DMS114 treated with DMSO at 0.1 percent for 48 hours (cell line): ENCODE results near the gene RGS10.
"Not testable (repeated sequence)": the region's sequence is repeated elsewhere in the genome, so short reads cannot be mapped to it uniquely, and the experiment has no call there.

ENCODE experiments used
- DNase-seq: peaks from one replicate; lab custom pipeline; 2025; ENCODE audit not compliant: unreplicated experiment; lab: John Stamatoyannopoulos, UW

RGS10 gene

DNA sequence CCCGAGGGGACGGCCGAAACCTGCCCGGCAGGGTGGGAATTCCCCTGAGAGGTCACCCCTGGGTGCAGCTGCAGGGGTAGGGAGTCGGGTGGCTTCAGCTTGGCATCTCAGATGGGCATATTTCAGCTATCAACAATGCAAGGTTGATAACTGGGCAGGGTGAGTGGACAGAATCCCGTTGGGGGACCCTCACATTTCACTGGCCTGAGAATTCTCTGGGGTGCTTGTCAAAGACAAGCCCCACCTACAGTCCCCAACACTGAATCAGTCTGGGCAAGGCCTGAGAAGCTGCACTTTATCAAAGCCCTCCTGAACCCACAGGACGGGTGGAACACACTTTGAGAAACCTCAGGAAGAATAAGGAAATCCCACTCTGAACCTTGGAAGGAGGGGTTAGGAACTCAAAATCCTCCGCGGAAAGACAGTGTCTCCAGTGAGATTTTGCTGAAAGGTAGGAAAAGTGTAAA is 3.1 kb downstream of the RGS10 start:
- DNase-seq, result no peak

DNA sequence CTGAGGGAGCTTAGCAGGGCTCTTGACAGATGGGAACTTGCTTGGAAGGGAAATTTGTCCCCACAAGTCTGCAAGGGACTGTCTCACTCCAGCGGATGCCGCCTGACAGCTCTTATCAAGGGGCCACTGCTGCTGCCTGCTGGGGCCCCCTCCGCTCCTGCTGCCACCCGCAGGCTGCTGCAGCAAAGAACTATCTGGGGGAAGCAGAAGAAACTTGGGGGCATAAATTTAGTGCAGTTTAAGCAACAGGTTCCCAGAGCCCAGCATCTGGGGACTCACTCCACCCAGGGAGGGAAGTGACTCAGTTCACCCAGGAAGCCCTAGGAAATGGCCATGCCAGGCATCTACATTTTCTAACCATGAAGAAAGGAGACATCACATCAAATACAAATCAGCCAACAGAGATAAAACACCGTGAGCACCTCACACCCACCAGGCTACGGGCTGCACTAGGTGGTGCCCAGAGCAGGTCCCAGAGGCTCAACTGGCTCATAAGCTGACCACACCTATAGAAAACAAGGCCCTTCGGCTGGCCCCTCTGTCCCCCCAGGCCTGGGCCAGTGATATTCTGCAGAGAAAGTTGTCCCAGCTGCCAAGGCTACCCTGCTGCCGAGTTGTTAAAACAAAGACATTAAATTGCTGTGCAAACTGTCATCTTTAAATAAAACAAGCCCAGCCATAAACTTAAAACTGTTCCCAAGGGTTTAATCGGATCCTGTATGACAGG is 3.7 kb downstream of the RGS10 start:
- no peak for DNase-seq

DNA sequence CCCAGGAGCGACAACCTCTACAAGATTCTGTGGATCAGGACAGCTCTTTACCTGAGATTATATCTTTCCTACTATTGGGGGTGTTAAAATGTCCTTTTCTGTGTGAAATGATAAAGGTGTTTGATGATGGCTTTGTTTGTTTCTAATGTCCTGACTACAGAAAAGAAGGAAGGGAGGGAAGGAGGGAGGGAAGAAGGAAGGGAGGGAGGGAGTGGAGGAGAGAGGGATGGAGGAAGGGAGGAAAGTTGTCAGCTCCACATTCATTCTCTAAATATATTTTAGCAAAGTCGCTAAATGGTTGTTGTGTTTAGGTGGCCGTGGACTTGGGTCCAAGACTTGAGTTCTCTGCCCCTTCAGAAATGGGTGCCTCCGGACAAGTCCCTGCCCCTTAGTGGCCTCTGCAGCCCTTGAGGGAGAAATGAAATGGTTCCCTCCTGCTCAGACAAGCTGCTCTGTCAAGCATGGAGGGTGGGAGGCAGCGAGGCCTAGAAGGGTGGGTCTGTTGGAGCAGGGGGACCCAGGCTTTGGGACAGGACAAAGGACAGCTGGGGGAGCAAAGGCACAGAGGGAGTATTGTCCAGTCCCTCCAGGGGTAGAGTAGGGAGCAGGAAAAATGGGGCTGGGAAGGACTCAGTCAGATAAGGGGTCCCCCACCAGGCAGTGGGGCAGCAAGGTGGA is 4.4 kb downstream of the RGS10 start:
- DNase-seq, result no peak

DNA sequence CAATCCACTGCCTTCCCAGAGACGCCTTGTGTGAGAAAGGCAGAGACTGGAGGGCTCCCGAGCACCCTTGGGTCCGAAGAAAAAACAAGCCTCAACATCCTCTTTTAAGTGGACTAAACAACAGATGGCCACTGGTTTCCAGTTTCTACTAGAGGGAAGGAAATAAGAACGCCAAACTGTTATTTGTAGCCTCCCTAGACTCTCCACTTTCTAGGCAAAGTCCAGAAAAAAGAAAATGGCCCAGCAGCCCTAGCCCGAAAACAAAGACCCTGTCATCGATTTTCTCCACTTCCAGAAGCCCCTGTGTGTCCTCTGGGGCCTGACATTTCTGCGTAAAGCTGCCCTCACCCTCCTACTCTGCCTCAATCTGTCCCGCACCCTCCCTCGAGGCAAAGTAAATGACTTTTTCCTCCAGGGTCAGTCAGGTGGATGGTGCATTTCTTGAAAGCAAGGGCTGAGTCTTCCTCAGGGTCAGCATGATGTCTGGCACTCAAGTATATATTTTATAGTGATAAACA is 6.0 kb downstream of the RGS10 start:
- no peak for DNase-seq

DNA sequence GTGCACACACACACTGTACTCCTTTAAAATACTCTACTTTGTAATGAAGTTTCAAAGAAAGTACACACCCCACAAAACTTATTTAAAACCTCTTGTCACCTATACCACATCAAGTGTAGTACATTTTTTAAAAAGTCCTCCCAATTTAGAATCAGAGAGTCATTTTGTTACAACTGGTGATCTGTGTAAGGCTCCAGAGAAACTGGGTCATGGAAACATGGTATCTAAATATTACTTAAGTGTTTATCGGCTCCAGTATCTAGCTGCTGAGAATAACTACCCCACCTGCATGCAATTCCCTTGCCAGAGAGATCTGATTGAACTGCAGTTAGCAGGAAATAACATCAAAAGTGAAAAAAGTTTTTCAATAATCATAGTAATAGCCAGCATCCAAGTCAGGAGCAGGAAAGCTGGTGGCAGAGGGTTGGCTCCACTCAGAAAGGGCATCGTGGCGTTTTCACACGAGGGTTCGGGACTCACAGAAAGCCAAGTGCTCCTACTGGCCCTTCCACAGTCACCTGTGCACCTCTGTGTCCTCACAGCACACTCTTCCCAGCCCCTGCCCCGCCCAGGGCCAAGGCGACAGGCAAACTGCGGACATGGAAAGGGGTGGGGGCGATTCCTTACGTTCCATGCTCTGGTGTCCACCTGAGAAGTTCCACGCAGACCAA is 6.5 kb downstream of the RGS10 start:
- DNase-seq, result no peak

DNA sequence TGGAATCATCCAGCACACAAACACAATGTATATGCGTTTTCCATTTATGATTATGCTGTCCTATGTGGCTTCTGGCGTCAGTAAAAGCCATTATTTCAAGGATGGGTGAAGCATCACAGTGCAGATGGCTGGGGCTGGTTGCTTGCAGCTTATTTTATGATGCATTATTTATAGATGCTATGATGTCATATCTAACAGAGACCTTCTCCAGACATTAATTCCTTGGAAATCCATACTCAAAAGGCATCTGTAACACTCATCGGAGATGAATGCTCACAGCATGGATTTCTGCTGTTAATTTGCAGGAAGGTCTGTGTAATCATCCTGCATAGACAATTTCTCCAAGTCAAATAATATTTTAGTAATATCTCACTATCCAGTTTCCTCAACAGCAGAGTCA is 7.2 kb downstream of the RGS10 start:
- no peak for DNase-seq

DNA sequence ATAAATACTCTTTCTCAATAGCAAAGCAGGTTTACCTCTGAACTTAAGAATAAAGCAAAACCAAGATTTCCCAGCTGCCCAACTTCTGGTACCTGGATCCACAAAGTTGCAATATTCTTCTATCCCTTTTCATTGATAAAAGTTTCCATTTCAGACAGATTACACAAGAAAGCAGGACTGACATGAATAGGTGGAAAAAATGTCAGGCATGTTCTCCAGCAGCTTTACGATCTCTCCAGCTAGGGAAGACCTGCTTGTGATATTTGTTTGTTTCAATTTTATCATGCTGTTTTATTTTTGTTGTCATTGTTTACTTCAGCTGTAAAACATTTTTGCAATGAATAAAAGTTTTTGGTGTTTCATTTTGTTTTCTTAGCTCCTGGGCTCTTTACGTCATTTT is 9.0 kb downstream of the RGS10 start:
- no peak for DNase-seq

DNA sequence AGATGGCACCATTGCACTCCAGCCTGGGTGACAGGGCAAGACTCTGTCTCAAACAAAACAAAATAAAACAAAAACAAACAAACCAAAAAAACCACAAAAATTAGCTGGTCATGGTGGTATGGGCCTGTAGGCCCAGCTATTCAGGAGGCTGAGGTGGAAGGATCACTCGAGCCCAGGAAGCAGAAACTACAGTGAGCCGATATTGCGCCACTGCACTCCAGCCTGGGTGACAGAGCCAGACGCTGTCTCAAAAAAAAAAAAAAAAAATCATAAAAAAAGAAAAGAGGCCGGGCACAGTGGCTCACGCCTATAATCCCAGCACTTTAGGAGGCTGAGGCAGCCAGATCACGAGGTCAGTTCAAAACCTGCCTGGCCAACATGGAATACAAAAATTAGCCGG is 9.7 kb downstream of the RGS10 start:
- DNase-seq, result not testable (repeated sequence)

DNA sequence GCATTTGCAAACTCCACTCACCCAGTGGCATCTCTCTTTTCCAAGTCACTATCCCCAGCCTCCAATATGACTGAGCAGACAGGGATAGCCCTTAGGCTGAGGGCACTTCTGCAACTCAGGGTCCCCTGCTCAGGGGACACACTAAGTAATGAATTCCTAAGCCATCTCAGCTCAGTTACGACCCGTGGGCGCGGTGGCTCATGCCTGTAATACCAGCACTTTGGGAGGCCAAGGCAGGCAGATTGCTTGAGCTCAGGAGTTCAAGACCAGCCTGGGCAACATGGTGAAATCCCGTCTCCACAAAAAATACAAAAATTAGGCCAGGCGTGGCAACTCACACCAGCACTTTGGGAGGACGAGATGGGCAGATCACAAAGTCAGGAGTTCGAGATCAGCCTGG is 10.3 kb downstream of the RGS10 start:
- not testable (repeated sequence) for DNase-seq

DNA sequence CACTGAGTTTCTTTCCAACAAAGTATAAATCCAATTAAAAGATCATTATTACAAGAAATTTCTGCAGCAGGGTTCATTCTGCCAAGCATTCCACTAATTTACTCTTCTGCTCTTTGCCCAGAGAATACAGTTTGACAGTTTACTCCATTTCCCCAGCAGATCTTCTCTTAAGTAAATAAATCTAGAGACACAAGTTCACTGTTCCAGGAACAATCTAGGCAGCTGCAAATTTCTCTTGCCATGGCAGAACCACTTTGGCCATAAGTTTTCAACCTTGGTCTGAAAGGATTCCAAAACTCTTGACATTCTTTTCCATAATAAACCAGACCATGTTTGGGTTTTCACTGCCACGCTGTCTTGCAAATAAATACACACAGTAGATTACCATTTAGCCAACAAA is 11.5 kb downstream of the RGS10 start:
- no peak for DNase-seq

DNA sequence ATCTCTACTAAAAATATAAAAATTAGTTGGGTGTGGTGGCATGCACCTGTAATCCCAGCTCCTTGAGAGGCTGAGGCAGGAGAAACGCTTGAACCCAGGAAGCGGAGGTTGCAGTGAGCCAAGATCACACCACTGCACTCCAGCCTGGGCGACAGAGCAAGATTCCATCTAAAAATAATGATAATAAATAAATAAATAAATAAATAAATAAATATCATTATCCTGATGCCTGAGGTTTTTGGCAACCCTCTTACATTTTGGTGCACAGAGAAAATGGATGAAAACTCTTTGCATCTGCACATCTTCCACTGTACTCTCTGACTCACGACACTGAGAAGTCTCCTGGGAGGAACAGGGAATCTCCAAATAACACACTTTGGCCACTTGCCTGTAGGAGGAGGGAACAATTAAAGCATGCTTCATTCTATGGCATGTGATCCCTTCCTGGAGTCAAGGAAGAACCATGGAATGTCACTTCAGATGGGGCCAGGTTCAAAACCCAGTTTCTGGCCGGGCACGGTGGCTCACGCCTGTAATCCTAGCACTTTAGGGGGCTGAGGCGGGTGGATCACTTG is 13.8 kb downstream of the RGS10 start:
- DNase-seq, result not testable (repeated sequence)

DNA sequence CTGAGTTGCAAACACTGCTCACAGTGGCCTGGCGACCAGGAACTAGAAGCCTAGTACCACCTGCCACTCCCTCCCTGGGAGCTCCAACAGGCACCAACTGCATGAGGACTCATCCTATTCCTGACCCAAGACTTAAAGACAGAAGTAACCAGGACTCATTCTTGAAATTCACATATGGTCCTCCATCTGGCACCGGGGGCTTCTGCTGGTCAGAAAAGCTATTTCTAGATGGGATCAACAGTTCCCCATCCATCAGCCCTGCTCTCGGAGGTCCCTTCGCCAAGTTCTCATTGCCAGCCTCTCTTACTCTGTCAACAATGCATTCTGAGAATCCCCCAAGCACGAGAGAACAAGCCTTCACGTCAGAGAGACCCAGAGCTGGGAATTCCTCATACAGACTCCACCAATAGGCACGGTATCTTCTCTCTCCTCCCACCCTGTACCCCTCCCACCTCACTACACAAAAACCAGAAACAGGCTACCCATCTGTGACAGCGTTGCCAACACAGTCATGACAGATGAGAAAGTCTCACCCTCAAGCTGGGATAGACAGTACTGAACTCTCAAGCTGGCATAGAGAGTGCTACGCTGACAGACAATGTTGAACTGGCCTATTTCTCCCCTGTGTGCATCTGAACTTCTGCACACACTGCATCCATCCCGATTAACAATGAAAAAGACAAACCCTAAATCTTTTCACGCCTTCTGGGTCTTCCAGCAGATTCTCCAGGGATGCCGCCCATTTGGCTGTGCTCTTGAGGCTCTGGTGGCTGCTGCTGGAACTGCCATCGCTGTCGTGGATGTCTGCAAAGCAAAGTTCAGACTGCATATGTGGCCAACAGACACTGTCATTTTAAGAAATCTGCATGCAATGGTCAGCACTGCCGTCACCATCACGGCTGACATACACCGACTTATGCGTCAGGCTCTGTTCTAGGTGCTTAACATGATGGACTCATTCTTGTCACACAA is 15.6 kb downstream of the RGS10 start:
- no peak for DNase-seq

DNA sequence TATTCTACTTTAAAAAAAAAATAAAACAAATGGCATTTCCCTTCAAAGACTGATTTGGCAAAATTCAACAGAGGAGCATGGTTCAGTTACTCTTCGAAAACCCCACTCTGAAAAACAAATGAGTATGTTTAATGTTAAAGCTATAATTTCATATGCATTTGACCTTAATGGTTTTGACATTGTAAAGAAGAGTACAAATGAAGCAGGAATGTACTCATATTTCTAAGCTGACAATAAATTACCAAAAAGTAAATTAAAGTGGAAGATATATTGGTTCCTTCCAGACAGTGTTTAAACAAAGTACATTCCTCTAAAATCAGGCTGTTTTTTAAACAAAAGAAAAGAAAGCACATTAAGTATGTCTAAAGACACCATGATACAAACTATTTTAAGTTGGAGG is 16.4 kb downstream of the RGS10 start:
- DNase-seq, result no peak

DNA sequence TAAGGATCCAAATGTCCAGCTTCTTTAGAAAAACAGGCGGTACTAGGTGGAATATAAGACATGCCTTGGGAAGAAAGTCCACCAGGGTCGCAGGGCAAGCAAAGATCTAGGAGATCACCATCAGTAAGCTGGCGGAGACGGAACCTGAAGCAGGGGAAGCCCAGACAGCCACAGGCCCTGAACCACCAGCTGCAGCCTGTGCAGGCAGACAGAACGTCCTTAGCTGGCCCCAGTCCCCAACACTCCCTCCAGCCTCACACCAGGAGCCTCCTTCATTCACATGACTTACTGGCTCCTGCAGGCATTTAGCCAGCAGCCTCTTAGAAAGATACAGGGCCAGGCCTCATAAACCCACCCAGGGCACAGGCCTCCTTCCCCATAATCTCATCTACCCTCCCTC is 17.4 kb downstream of the RGS10 start:
- no peak for DNase-seq

DNA sequence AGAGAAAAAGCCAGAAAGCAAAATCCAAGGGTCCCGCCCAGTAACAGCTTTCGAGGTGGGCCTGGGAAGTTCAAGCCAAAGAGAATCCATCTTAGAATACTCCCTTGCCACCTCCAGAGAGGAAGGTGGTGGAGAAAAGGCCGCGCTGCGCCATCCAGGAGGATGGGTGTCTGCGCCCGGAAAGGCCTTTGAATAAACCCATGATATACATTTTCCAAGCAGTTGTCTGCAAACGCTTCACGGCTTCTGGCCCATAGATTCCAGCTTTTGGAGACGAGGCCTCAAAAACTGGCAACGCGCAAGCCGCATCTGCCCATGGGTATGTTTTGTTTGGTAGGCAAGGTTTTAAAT is 17.8 kb downstream of the RGS10 start:
- DNase-seq, result no peak

DNA sequence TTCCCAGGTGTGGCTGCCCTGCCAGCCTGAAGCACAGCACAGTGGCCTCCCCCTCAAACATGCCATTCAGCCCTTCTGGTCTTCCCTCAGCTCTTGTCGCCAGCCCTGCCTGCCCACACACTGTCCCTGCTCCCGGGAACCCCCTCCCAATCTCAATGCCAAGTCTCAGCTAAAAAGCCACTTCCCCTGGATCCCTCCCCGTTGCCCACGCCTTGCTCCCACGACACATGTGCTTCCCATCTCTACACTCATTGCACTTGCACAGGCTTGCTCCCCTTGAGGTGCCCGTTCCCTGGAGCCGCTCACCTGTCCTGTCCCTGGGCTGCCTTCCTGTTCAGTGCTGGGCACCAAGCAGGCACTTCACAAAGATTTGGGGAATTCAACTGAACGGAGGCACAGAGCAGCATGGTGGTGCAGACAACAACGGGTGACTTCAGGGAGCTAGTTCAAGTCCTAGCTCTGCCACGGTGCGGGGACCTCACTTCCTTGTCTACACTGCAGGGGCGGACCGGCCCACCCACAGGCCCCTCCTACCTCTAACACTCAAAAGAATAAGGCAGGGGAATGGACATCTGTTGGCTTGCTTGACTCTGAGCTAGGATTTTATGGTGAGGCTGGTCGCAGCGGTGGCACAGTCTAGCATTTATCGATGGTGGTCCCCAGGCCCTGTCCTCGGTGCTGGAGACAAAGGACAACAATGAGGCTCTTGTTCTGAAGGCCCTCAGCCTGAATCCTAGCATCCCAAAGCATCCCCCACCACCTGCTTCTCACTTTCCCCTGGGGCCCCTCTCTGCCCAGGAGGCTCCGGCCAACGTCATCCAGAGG is 18.4 kb downstream of the RGS10 start:
- no peak for DNase-seq

DNA sequence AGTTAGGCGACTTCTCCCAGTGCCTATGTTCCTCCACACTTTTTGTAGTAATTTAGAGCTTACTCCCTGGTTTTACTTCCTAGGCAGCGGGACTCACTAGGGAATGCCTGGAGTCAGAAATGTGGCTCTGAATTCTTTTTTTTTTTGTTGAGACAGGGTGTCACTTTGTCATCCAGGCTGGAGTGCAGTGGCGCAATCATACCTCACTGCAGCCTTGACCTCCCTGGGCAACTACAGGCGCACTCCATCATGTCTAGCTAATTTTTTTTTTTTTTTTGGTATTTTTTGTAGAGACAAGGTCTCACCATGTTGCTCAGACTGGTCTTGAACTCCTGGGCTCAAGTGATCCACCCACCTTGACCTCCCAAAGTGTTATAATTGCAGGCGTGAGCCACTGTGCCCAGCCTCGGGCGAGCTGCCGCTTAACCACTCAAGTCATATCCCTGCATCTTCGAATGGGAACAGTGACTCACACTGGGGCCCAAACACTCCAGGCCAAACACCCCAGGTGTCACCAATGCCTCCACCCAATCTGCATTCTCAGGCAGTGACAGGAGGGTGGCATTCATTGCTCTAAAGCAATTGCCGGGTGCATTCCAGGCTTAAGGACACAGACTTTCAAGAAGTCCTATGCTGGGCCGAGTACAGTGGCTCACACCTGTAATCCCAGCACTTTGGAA is 19.6 kb downstream of the RGS10 start:
- no peak for DNase-seq

DNA sequence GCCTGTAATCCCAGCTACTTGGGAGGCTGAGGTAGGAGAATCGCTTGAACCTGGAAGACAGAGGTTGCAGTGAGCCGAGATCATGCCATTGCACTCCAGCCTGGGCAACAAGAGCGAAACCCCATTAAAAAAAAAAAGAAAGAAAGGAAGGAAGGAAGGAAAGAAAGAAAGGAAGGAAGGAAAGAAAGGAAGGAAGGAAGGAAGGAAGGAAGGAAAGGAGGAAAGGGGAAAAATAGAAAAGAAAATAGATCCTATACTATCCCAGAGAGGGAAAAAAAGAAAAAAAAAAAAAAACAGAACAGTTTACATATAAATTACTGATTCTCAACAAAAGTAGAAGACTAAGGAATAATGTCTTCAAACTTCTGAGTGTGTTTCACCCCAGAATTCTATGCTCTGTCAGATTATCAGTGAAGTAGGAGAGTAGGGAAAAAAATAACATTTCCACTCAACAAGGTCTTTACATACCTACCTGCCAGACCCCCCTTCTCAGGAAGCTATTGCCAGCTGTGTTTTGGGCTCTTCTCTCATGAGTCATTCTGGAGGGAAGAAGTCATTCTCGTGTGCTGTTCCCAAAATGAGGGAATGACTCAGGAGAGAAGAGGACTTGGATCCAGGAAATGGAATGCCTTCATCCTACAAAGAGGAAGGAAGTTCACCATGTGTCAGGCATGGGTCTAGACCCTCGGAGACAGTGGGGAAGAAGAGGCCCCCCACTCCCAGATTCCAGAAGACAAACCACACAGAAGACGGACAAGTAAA is 20.9 kb downstream of the RGS10 start:
- DNase-seq, result no peak
